A549 treated with Hydrocortisone at 1 μM for 4 hours (cell line): ENCODE data around the gene NUDT22. TPM values are rescaled to one million over a fixed set of nuclear protein-coding genes. Genes with fewer than 3 reads are reported as not detected.

ENCODE experiments used
- total RNA-seq: library from RNA; stranded (reverse); fragments of 200-300 nt; extraction: Qiagen RNA extraction; gene quantifications from 5 replicates; pipeline ENCODE4 v1.2.3, GENCODE V29; 2022

The NUDT22 gene, protein sequence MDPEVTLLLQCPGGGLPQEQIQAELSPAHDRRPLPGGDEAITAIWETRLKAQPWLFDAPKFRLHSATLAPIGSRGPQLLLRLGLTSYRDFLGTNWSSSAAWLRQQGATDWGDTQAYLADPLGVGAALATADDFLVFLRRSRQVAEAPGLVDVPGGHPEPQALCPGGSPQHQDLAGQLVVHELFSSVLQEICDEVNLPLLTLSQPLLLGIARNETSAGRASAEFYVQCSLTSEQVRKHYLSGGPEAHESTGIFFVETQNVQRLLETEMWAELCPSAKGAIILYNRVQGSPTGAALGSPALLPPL
- total RNA-seq = 30.0 to 39.3 TPM (median 36.0 TPM) in 5 replicates

DNA sequence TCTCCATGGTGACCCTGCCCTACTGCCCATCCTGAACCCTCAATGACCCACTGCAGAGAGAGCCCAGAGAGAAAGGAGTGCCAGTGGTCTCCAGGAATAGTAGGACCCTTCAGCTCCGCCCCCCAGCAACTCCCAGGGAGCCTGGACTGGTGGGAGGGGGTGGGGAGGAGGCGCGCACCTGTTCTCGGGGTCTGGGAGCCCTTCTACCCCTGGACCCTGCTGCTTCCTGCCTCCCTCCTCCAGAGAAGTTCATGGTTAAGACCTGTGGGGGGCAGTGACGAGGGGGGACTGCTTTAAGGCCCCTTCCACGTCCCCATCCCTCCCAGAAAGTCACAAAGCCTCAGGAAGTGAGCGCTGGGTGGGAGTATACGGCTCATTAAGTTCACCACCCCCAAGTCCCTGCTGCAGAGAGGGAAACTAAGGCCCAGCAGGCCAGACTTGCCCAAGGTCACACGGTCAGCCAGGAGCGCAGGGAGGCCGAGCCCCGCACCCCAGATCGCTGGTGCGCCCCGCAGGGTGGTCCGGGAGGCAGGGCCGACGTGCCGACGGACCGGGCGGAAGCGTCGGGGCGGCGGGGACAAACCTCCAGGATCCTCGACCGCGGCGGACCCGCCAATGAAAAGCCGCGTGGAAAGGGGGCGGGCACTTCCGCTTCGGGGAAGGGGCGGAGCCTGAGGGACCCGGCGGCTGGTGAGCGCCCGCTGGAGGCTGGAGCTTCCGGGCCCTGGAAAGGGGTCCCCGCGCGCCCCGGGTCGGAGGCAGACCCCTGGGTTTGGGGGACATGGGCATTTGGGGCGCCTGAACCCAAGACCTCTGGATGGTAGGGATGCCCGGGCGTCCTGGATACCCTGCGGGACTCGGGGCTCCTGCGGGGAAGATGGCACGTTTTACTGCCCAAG lies at the start of gene NUDT22, which contains the start of gene TRPT1:
Gene NUDT22, plus strand, starts transcription at position 667 of the 899 bp plus-strand sequence. CDS start 379 bp downstream, outside the sequence.
Gene TRPT1, minus strand, starts transcription at position 579 of the 899 bp plus-strand sequence. Its CDS starts 326 bp downstream, at position 253.

GRCh38 chr11:64185693-64186491 lies 40.2 kb upstream of the NUDT22 start, which contains the start of gene STIP1:
Gene STIP1 (plus strand): TSS chr11:64186171. CDS start chr11:64186262, 91 bp downstream.

GRCh38 chr11:64206457-64207255 lies 19.4 kb upstream of the NUDT22 start, which contains the start of gene FERMT3:
Gene FERMT3 (plus strand): TSS chr11:64206721. CDS start chr11:64207365, 644 bp downstream.

DNA sequence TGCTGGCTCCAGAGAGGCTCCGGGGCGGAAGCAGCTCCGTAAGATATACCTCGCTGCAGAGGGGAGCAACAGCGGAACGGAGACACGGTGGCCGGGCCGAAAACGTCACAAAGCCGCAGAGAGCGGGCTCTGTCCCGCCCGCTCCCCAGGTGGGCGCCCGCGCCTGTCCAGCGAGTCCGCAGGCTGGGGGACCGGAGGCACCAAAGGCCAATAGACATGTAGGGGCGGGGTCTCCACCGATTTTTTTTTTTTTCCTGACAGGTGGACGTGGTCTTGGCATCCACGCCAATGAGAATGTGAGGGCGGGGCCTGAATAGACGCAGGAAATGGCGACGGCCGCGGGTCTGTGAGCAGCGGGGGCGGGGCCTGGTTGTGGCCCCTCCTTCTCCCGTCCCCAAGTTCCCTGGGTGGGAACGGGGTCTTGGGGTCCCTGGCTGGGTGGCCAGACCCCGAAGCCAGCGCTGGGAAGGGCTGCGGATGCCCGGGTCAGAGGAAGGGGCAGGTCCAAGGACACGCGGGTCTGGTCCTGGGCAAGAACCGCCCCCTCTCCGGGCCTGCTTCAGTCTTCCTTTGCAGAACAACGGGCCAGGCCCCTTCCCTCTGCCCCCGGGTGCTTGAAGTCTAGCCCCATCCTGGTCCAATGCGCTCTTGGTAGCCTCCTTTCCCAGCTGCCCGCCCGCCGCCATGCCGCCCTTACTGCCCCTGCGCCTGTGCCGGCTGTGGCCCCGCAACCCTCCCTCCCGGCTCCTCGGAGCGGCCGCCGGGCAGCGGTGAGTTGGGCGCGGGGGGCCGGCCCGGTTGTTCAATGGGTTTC lies 4.3 kb downstream of the NUDT22 start, which contains the start of gene DNAJC4:
Gene DNAJC4, plus strand, starts transcription at position 378 of the 814 bp plus-strand sequence. Its CDS starts 307 bp downstream, at position 685.

GRCh38 chr11:64233913-64234586 lies 8.0 kb downstream of the NUDT22 start, which contains the start of gene VEGFB:
Gene VEGFB (plus strand): TSS chr11:64234584. CDS start chr11:64234834, 250 bp downstream.

DNA sequence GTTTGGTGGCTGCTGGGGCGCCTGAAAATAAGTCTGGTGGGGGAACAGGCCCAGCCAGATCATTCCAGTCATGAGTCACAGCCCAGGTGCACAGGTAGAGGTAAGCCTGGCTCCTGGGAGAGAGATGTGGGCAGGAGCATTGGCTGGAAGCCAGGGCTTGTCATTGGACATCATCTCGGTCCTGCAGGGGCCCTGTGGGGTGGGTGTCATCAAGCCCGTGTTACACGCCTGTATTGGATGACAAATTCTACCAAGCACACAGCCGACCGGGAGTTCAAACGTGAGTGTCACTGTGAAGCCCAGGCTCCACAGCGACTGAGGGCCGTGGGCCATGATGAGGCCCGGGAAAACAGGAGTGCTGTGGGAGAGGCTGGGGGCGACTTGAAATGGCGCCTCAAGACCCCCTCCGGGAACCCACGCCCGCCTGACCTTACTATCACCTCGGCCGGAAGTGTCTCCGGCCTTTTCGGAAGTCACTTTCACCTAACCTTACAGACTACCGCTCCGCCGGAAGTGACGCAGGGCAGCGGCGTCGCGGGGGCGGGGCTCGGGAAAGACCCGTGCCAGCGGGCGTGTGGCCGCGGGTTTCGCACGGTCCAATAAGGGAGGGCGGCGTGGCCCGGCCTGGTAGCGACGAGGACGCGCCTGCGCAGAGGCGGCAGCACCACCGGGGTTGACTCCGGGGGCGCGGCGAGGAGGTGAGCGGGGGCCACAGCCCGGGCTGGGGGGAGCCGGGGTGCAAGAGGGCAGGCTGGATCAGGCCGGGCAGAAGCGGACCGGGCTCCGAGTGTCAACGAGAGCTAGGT lies 14.6 kb downstream of the NUDT22 start, which contains the start of gene FKBP2:
Gene FKBP2, plus strand, starts transcription at position 661 of the 806 bp plus-strand sequence. CDS start 1,293 bp downstream, outside the sequence.

DNA sequence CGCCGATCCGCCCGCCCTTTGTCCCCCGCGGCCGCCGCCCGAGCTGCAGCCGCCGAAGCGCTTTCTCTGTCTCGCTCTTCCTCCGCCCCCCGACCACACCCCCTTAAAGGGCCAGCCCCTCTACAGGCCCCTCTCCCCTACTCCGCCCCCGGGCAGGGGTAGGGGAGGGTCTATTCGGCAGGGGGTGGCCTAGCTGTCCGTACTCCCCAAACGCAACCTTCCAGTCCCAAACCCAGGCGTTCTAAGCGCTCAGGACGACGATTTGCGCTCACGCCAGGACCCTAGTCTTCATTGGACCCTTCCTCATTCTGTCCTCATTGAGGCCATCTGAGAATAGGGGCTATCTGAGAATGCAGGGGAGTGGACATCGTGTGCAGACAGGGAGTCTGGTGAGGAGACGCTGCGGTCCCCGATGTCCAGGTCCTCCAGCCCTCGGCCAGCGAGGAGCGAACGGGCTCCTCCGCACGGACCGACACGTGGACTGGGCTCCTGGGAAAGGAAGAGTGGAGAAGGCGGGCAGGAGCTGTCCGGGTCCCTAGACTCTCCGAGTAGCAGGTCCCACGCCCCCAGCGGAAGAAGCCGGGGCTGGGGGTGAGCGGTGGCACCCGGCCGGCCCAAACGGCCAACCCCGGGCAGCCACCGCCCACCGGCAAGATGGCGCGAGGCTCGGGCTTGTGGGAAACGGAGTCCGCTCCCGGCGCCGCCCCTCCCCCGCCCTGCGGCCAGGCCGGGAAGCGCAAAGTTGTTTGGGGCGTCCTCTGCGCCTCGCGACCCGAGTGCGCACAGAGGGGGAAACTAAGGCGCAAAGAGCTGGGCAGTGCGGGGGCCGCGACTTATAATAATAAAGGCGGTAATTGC lies 21.0 kb downstream of the NUDT22 start, which contains the start of gene PPP1R14B:
Gene PPP1R14B, minus strand, starts transcription at position 73 of the 858 bp plus-strand sequence. CDS start 270 bp downstream, outside the sequence.

GRCh38 chr11:64251016-64251752 lies 25.1 kb downstream of the NUDT22 start, which contains the start of gene PLCB3:
Gene PLCB3 (plus strand): TSS chr11:64251530. CDS start chr11:64251650, 120 bp downstream.

Other genes starting within 250 kb of the NUDT22 start
- 109 to 136 TPM (median 127 TPM) in 5 replicates for gene OTUB1, start 239.8 kb upstream of the NUDT22 start, total RNA-seq
- 0.03 to 0.09 TPM (median 0.06 TPM) in 5 replicates for gene FLRT1, start 190.3 kb upstream of the NUDT22 start, total RNA-seq
- gene MACROD1, start 60.2 kb upstream of the NUDT22 start, total RNA-seq = 9.0 to 15.8 TPM (median 13.5 TPM) in 5 replicates
- 226 to 294 TPM (median 239 TPM) in 5 replicates for gene STIP1, start 40.1 kb upstream of the NUDT22 start, total RNA-seq
- gene FERMT3, start 19.6 kb upstream of the NUDT22 start, total RNA-seq = 0.90 to 3.5 TPM (median 1.1 TPM) in 5 replicates
- gene TRPT1, start 88 bp upstream of the NUDT22 start, total RNA-seq = 15.9 to 26.7 TPM (median 25.0 TPM) in 5 replicates
- gene DNAJC4, start 4.3 kb downstream of the NUDT22 start, total RNA-seq = 17.1 to 22.6 TPM (median 21.1 TPM) in 5 replicates
- 32.7 to 53.8 TPM (median 47.9 TPM) in 5 replicates for gene VEGFB, start 8.3 kb downstream of the NUDT22 start, total RNA-seq
- 119 to 148 TPM (median 123 TPM) in 5 replicates for gene FKBP2, start 14.8 kb downstream of the NUDT22 start, total RNA-seq
- gene PPP1R14B, start 20.7 kb downstream of the NUDT22 start, total RNA-seq = 195 to 381 TPM (median 360 TPM) in 5 replicates
- 16.8 to 23.4 TPM (median 20.3 TPM) in 5 replicates for gene PLCB3, start 25.3 kb downstream of the NUDT22 start, total RNA-seq
- 65.9 to 95.2 TPM (median 90.0 TPM) in 5 replicates for gene BAD, start 58.4 kb downstream of the NUDT22 start, total RNA-seq
- 35.7 to 48.9 TPM (median 42.5 TPM) in 5 replicates for gene GPR137, start 59.6 kb downstream of the NUDT22 start, total RNA-seq
- 0.07 to 0.10 TPM in 2 of 5 replicates, not detected in the others for gene KCNK4, start 65.0 kb downstream of the NUDT22 start, total RNA-seq
- 2.1 to 2.6 TPM (median 2.4 TPM) in 5 replicates for gene CATSPERZ, start 74.1 kb downstream of the NUDT22 start, total RNA-seq
- 44.7 to 58.6 TPM (median 55.8 TPM) in 5 replicates for gene ESRRA, start 79.2 kb downstream of the NUDT22 start, total RNA-seq
- gene TRMT112, start 91.3 kb downstream of the NUDT22 start, total RNA-seq = 340 to 460 TPM (median 407 TPM) in 5 replicates
- 384 to 494 TPM (median 449 TPM) in 5 replicates for gene PRDX5, start 91.8 kb downstream of the NUDT22 start, total RNA-seq
- gene CCDC88B, start 113.9 kb downstream of the NUDT22 start, total RNA-seq = 7.6 to 10.2 TPM (median 9.8 TPM) in 5 replicates
- 56.9 to 64.6 TPM (median 62.6 TPM) in 5 replicates for gene RPS6KA4, start 132.9 kb downstream of the NUDT22 start, total RNA-seq